HepG2 (cell line): Measurements from ENCODE around the gene MYO5A. TPM values are rescaled to one million over a fixed set of nuclear protein-coding genes. Genes with fewer than 3 reads are reported as not detected.

Experiments
- ATAC-seq: fragments of 200-7000 bp; cut with Tn5 transposase; 3 replicates; pipeline ENCODE4 v1.9.1; 2020; ENCODE audit warnings: mild to moderate bottlenecking, moderate library complexity
- BruUV-seq: library from RNA; stranded (reverse); fragments of 400-500 nt; replicated peaks from 2 replicates; lab custom pipeline; 2021; lab: Mats Ljungman, UMichigan
- CTCF ChIA-PET: fragments of 300-600 bp; formaldehyde crosslinking; extraction: SDS; loops from one replicate; lab custom pipeline; 2021; ENCODE audit warnings: low total read pairs, inconsistent platforms, low intra/inter-chr PET ratio; lab: Yijun Ruan, JAX
- POLR2A ChIA-PET: fragments of 350-600 bp; sonication (Branson Sonifier 250); formaldehyde crosslinking; loops from one replicate; lab custom pipeline; 2020; ENCODE audit warnings: antibody characterized with exemption, inconsistent platforms; lab: Yijun Ruan, JAX
- DNase-seq: peaks from one replicate; pipeline ENCODE4 v3.0.0-alpha.2; 2015; ENCODE audit warnings: low spot score
- FAIRE-seq: peaks from 3 replicates; lab custom pipeline; 2011; peaks lifted over from hg19 to GRCh38; lab: Jason Lieb, UNC
- H2AFZ ChIP-seq: one replicate; pipeline ENCODE4 v1.6.1; 2011; ENCODE audit warnings: low read length, inconsistent platforms
- H3K27ac ChIP-seq: fragments of 300-600 bp; 3 replicates; pipeline ENCODE4 v1.8.0; 2011; ENCODE audit warnings: mixed run types, mild to moderate bottlenecking, mixed read lengths, low read length, inconsistent platforms; ENCODE audit not compliant: insufficient read depth; ENCODE audit errors: extremely low read length
- H3K27me3 ChIP-seq, 2 experiments: fragments of 200-600 bp in 1 of 2; 2 replicates in 1 of 2; 3 replicates in 1 of 2; pipeline versions ENCODE4 v1.6.0 to v1.8.0; 2011; ENCODE audit warnings: low read length in 2 of 2, mild to moderate bottlenecking in 2 of 2, moderate library complexity in 2 of 2, inconsistent platforms in 1 of 2; ENCODE audit not compliant: insufficient read depth in 2 of 2, control insufficient read depth in 1 of 2
- H3K36me3 ChIP-seq, 2 experiments: fragments of 200-600 bp in 1 of 2; replicated peaks in 1 of 2; 2 replicates in 1 of 2; 3 replicates in 1 of 2; pipeline versions ENCODE4 v1.5.1 to v1.8.0; 2011; ENCODE audit warnings: low read length in 2 of 2, inconsistent platforms in 1 of 2; ENCODE audit not compliant: insufficient read depth in 2 of 2, control insufficient read depth in 1 of 2
- H3K4me1 ChIP-seq: 2 replicates; pipeline ENCODE4 v1.5.1; 2012; ENCODE audit warnings: low read length, inconsistent platforms; ENCODE audit not compliant: insufficient read depth
- H3K4me2 ChIP-seq: 2 replicates; pipeline ENCODE4 v1.6.0; 2011; ENCODE audit warnings: low read depth, low read length, inconsistent platforms
- H3K4me3 ChIP-seq, 3 experiments: fragments of 200-600 bp in 1 of 3; sonication (generic), shearing (Covaris generic) in 1 of 3; replicated peaks in 1 of 3; 2 replicates each; pipeline ENCODE4 v1.5.1; 2011 to 2016; ENCODE audit warnings: low read length in 3 of 3, inconsistent platforms in 2 of 3, low read depth in 2 of 3, mild to moderate bottlenecking in 2 of 3, control low read depth in 1 of 3, mixed read lengths in 1 of 3; ENCODE audit not compliant: insufficient read depth in 1 of 3
- H3K79me2 ChIP-seq: one replicate; pipeline ENCODE4 v1.6.1; 2011; ENCODE audit warnings: low read length, inconsistent platforms; ENCODE audit not compliant: insufficient read depth
- H3K9ac ChIP-seq: 2 replicates; pipeline ENCODE4 v1.6.0; 2011; ENCODE audit warnings: mild to moderate bottlenecking, low read depth, low read length, inconsistent platforms; ENCODE audit not compliant: insufficient read depth
- H3K9me3 ChIP-seq: 2 replicates; pipeline ENCODE4 v1.5.1; 2012; ENCODE audit warnings: mild to moderate bottlenecking, low read length
- H4K20me1 ChIP-seq: 2 replicates; pipeline ENCODE4 v1.6.0; 2011; ENCODE audit warnings: inconsistent platforms, mild to moderate bottlenecking, low read length, moderate library complexity; ENCODE audit not compliant: insufficient read depth
- DZIP1 ChIP-seq: sonication (generic); formaldehyde crosslinking; IDR thresholded peaks from 2 replicates; pipeline ENCODE4 v1.5.0; 2020; ENCODE audit warnings: mild to moderate bottlenecking, missing genetic modification reagents
- PAWR ChIP-seq: sonication (generic); formaldehyde crosslinking; IDR thresholded peaks from 2 replicates; pipeline ENCODE4 v1.4.0; 2020; ENCODE audit warnings: missing genetic modification reagents, mild to moderate bottlenecking, borderline replicate concordance
- RXRA ChIP-seq: sonication (generic); formaldehyde crosslinking; IDR thresholded peaks from 2 replicates; pipeline ENCODE4 v1.5.1; 2020; ENCODE audit warnings: missing genetic modification reagents
- ZC3H4 ChIP-seq: sonication (generic); formaldehyde crosslinking; IDR thresholded peaks from 2 replicates; pipeline ENCODE4 v1.4.0; 2020; ENCODE audit warnings: missing genetic modification reagents, borderline replicate concordance
- ZNF253 ChIP-seq: sonication (generic); formaldehyde crosslinking; IDR thresholded peaks from 2 replicates; pipeline ENCODE4 v1.8.0; 2022; ENCODE audit warnings: mild to moderate bottlenecking, missing genetic modification reagents, borderline replicate concordance
- ZNF510 ChIP-seq: sonication (generic); formaldehyde crosslinking; IDR thresholded peaks from 2 replicates; pipeline ENCODE4 v1.4.0; 2020; ENCODE audit warnings: low read depth, mild to moderate bottlenecking, missing genetic modification reagents
- WGBS: methylation state at CpG from one replicate; pipeline ENCODE4 v1.1.6; 2017; ENCODE audit warnings: low lambda C conversion rate; 5-methylcytosine and 5-hydroxymethylcytosine counted together
- in situ Hi-C: cut with HindIII; loops from 2 replicates; pipeline ENCODE4 v1.10.0; 2017; ENCODE audit warnings: low pct_unique_long_range_greater_than_20kb; ENCODE audit not compliant: extremely low pct_ligation_motif_present
- intact Hi-C: fragments of 100-400 bp; cut with micrococcal nuclease; formaldehyde crosslinking; loops from one replicate; pipeline ENCODE4 v1.10.0; 2022; ENCODE audit not compliant: unreplicated experiment
- polyA plus RNA-seq, 8 experiments: library from polyadenylated mRNA; depleted of rRNA in 3 of 8; stranded (reverse) in 7 of 8; unstranded in 1 of 8; fragments of >200 nt; fragmentation: Illumina TruSeq in 4 of 8; extraction: Trizol in 4 of 8; gene quantifications; 2 replicates each; pipeline versions ENCODE4 v1.2.1 to v1.2.3, GENCODE V29; 2011 to 2016; ENCODE audit warnings: low read depth in 4 of 8, missing spikeins in 1 of 8, mixed read lengths in 1 of 8; ENCODE audit not compliant: insufficient read depth in 1 of 8
- total RNA-seq, 5 experiments: library from RNA; depleted of rRNA; stranded (reverse); fragments of >200 nt; fragmentation: Illumina TruSeq; extraction: Trizol; gene quantifications; 2 replicates each; pipeline ENCODE4 v1.2.3, GENCODE V29; 2016; ENCODE audit warnings: low read depth in 1 of 5

The MYO5A gene
- total and polyA plus RNA-seq, 2 of the 13 experiments (the other 11 are each of a cell fraction or from before 2014, with no cell fraction given): 2.8 to 4.8 TPM

- no peak for TF ChIP-seq DZIP1 (CRISPR knock-in tag)
- TF ChIP-seq RXRA (CRISPR knock-in tag): no peak
- no peak for TF ChIP-seq ZNF253 (CRISPR knock-in tag)
- TF ChIP-seq, all 625 proteins: peak for 0
Measured at GRCh38 chr15:52505151-52505550, 23.5 kb downstream of the MYO5A start (continued).

- DNase-seq (no peak), ATAC-seq (no peak), FAIRE-seq (no peak)
- no peak for TF ChIP-seq ZNF510 (CRISPR knock-in tag)
- TF ChIP-seq PAWR (CRISPR knock-in tag): no peak
- no peak for TF ChIP-seq ZC3H4 (CRISPR knock-in tag)
- Histone ChIP-seq H3K4me2 (no peak overlapping the region), H3K79me2 (no peaks in the 10 kb centered on the region), H3K9me3 (no peaks in the 10 kb centered on the region), H3K27me3 (no peaks in the 10 kb centered on the region), H2AFZ (no peak overlapping the region), H3K36me3 (no peaks in the 10 kb centered on the region), H3K27ac (no peak overlapping the region), H4K20me1 (no peaks in the 10 kb centered on the region), H3K9ac (no peak overlapping the region), H3K4me1 (no peaks in the 10 kb centered on the region), H3K4me3 (no peak overlapping the region)
- ChIA-PET POLR2A (no interaction called here), CTCF (no interaction called here)
- WGBS: 64% methylated on average over 5 of the region's 5 CpGs
- BruUV-seq: no TSS peak
- in situ Hi-C loops (no loop called here), intact Hi-C loops (no loop called here)
Measured at GRCh38 chr15:52503788-52504496, 24.7 kb downstream of the MYO5A start.
